MM.1S (cell line): Measurements from ENCODE around the gene PRKCB.
A peak's percentile ranks its signal among the peaks of the same experiment; 100 is the strongest.

Experiments
- DNase-seq: peaks from one replicate; pipeline ENCODE4 v3.0.0-alpha.2; 2015
- H2AFZ ChIP-seq: fragments of 300-600 bp; sonication (generic); 2 replicates; pipeline ENCODE4 v1.6.0; 2016; ENCODE audit warnings: antibody characterized with exemption, low read length
- H3F3A ChIP-seq: fragments of 300-600 bp; sonication (generic); 2 replicates; pipeline ENCODE4 v1.6.1; 2016; ENCODE audit warnings: mild to moderate bottlenecking, antibody characterized with exemption, low read length, moderate library complexity, mixed read lengths; ENCODE audit not compliant: insufficient read depth
- H3K27ac ChIP-seq: fragments of 300-600 bp; sonication (generic); 2 replicates; pipeline ENCODE4 v1.5.1; 2016; ENCODE audit warnings: mild to moderate bottlenecking, low read length
- H3K27me3 ChIP-seq: fragments of 300-600 bp; sonication (generic); replicated peaks from 2 replicates; pipeline ENCODE4 v1.6.0; 2016; ENCODE audit warnings: low read length; ENCODE audit not compliant: insufficient read depth
- H3K36me3 ChIP-seq: fragments of 300-600 bp; sonication (generic); replicated peaks from 2 replicates; pipeline ENCODE4 v1.6.1; 2016; ENCODE audit warnings: mild to moderate bottlenecking, low read length, mixed read lengths; ENCODE audit not compliant: insufficient read depth
- H3K4me1 ChIP-seq: fragments of 300-600 bp; sonication (generic); 2 replicates; pipeline ENCODE4 v1.6.1; 2016; ENCODE audit warnings: low read length, mixed read lengths
- H3K4me2 ChIP-seq: fragments of 300-600 bp; sonication (generic); 2 replicates; pipeline ENCODE4 v1.6.0; 2016; ENCODE audit warnings: low read depth, low read length
- H3K4me3 ChIP-seq: fragments of 300-600 bp; sonication (generic); 2 replicates; pipeline ENCODE4 v1.5.1; 2016; ENCODE audit warnings: low read length, mixed read lengths
- H3K79me2 ChIP-seq: fragments of 300-600 bp; sonication (generic); 2 replicates; pipeline ENCODE4 v1.6.1; 2016; ENCODE audit warnings: mixed run types, low read length, mixed read lengths
- H3K9ac ChIP-seq: fragments of 300-600 bp; sonication (generic); 2 replicates; pipeline ENCODE4 v1.6.1; 2016; ENCODE audit warnings: low read length, mixed read lengths
- H3K9me2 ChIP-seq: fragments of 300-600 bp; sonication (generic); replicated peaks from 2 replicates; pipeline ENCODE4 v1.6.1; 2016; ENCODE audit warnings: mild to moderate bottlenecking, low read length, mixed read lengths; ENCODE audit not compliant: insufficient read depth
- H3K9me3 ChIP-seq: fragments of 300-600 bp; sonication (generic); replicated peaks from 2 replicates; pipeline ENCODE4 v1.6.1; 2016; ENCODE audit warnings: mild to moderate bottlenecking, low read length, mixed read lengths; ENCODE audit not compliant: insufficient read depth
- H4K20me1 ChIP-seq: fragments of 300-600 bp; sonication (generic); 2 replicates; pipeline ENCODE4 v1.6.1; 2016; ENCODE audit warnings: mild to moderate bottlenecking, low read length, moderate library complexity, mixed read lengths; ENCODE audit not compliant: insufficient read depth
- CTCF ChIP-seq: fragments of 300-600 bp; sonication (generic); IDR thresholded peaks from 2 replicates; pipeline ENCODE4 v1.5.1; 2016; ENCODE audit warnings: antibody characterized with exemption, low read length, mixed read lengths
- EZH2 ChIP-seq: fragments of 300-600 bp; sonication (generic); optimal IDR thresholded peaks from 2 replicates; pipeline ENCODE3; 2017; ENCODE audit warnings: low read depth, mild to moderate bottlenecking, antibody characterized with exemption, low read length, mixed read lengths
- EZH2phosphoT487 ChIP-seq: fragments of 300-600 bp; sonication (generic); IDR thresholded peaks from 2 replicates; pipeline ENCODE4 v1.6.1; 2018; ENCODE audit warnings: antibody characterized with exemption, low read length

Gene PRKCB

GRCh38 chr16:24010440-24011089 lies 174.8 kb downstream of the PRKCB start:
- TF ChIP-seq EZH2 = no peak
- TF ChIP-seq CTCF = peak; percentile 82
- no peak for TF ChIP-seq EZH2phosphoT487
- H3K4me3 ChIP-seq = no peak overlapping the region
- no peak overlapping the region for H3K9ac ChIP-seq
- H3K27me3 ChIP-seq = no peaks in the 10 kb centered on the region
- no peak overlapping the region for H3K4me2 ChIP-seq
- H2AFZ ChIP-seq = no peak overlapping the region
- H3K36me3 ChIP-seq = no peaks in the 10 kb centered on the region
- no peaks in the 10 kb centered on the region for H4K20me1 ChIP-seq
- H3K79me2 ChIP-seq = no peaks in the 10 kb centered on the region
- H3K4me1 ChIP-seq = peaks cover 24% of the 10 kb centered on the region
- peaks cover 8% of the 10 kb centered on the region for H3F3A ChIP-seq
- peak; percentile 81 for DNase-seq
- no peak overlapping the region for H3K27ac ChIP-seq
- H3K9me2 ChIP-seq = no peaks in the 10 kb centered on the region
- no peaks in the 10 kb centered on the region for H3K9me3 ChIP-seq

- no peak for TF ChIP-seq CTCF
- TF ChIP-seq EZH2phosphoT487 = no peak
- no peak for TF ChIP-seq EZH2
- Histone ChIP-seq H4K20me1 (no peaks in the 10 kb centered on the region), H3F3A (peaks cover 8% of the 10 kb centered on the region), H3K4me2 (no peak overlapping the region), H3K9me2 (no peaks in the 10 kb centered on the region), H2AFZ (no peak overlapping the region), H3K36me3 (no peaks in the 10 kb centered on the region), H3K27ac (no peak overlapping the region), H3K9ac (no peak overlapping the region), H3K9me3 (no peaks in the 10 kb centered on the region), H3K79me2 (no peaks in the 10 kb centered on the region), H3K27me3 (no peaks in the 10 kb centered on the region), H3K4me1 (peaks cover 24% of the 10 kb centered on the region), H3K4me3 (no peak overlapping the region)
- no peak for DNase-seq
These were observed 175.5 kb downstream of the PRKCB start for GRCh38 chr16:24011237-24011636.

GRCh38 chr16:24013054-24013636 lies 177.4 kb downstream of the PRKCB start:
- H3F3A ChIP-seq = peaks cover 8% of the 10 kb centered on the region
- no peak overlapping the region; the same call in 1 of the 2 replicates for H3K9ac ChIP-seq
- no peaks in the 10 kb centered on the region for H4K20me1 ChIP-seq
- H3K9me2 ChIP-seq = no peaks in the 10 kb centered on the region
- no peaks in the 10 kb centered on the region for H3K9me3 ChIP-seq
- no peak overlapping the region for H2AFZ ChIP-seq
- H3K4me1 ChIP-seq = peaks cover 24% of the 10 kb centered on the region
- no peak overlapping the region for H3K4me3 ChIP-seq
- H3K79me2 ChIP-seq = no peaks in the 10 kb centered on the region
- no peak for DNase-seq
- H3K27ac ChIP-seq = peak overlapping the region; percentile 73; the same call in 1 of the 2 replicates
- H3K27me3 ChIP-seq = no peaks in the 10 kb centered on the region
- H3K36me3 ChIP-seq = no peaks in the 10 kb centered on the region
- no peak for TF ChIP-seq EZH2phosphoT487
- TF ChIP-seq CTCF = no peak
- no peak for TF ChIP-seq EZH2
- H3K4me2 ChIP-seq = peak overlapping the region; percentile 61; the same call in 1 of the 2 replicates
